Tibial nerve (tissue), 4 donors: ENCODE measurements around the gene LAMB3.
A peak's percentile ranks its signal among the peaks of the same experiment; 100 is the strongest.

ENCODE experiments used
- CTCF ChIP-seq, 5 experiments: fragments of 200-600 bp in 3 of 5; fragments of 450-650 bp in 2 of 5; sonication (generic) in 3 of 5; IDR thresholded peaks; one replicate each; pipeline ENCODE4 v1.5.1; 2016 to 2019; ENCODE audit warnings: antibody characterized with exemption in 5 of 5, mild to moderate bottlenecking in 3 of 5, moderate library complexity in 2 of 5
- EP300 ChIP-seq, 2 donors: sonication (generic); formaldehyde crosslinking; IDR thresholded peaks; one replicate each; pipeline ENCODE4 v1.6.1; 2017; ENCODE audit warnings: antibody characterized with exemption in 2 of 2, mild to moderate bottlenecking in 1 of 2
- POLR2A ChIP-seq, 2 donors: fragments of 450-650 bp; IDR thresholded peaks; one replicate each; pipeline ENCODE4 v1.6.1; 2017; ENCODE audit warnings: antibody characterized with exemption in 2 of 2, mild to moderate bottlenecking in 2 of 2, moderate library complexity in 2 of 2

GRCh38 chr1:209648931-209649776 is 3.1 kb downstream of the LAMB3 start:
- TF ChIP-seq CTCF (IDR thresholded peaks at IDR 0.05): no peak
- peak in 1 of 2 donors; percentile 14 for TF ChIP-seq EP300 (IDR thresholded peaks at IDR 0.05)
- no peak for TF ChIP-seq POLR2A (IDR thresholded peaks at IDR 0.05)
